Panc1 (cell line): ENCODE data around the gene NDOR1. TPM values are rescaled to one million over a fixed set of nuclear protein-coding genes. Genes with fewer than 3 reads are reported as not detected.

ENCODE experiments used
- ATAC-seq: fragments of 200-7000 bp; cut with Tn5 transposase; 2 replicates; pipeline ENCODE4 v1.9.1; 2020; ENCODE audit warnings: mild to moderate bottlenecking, moderate library complexity
- BruUV-seq: library from RNA; stranded (reverse); fragments of 400-500 nt; replicated peaks from 2 replicates; lab custom pipeline; 2021; lab: Mats Ljungman, UMichigan
- CTCF ChIA-PET: fragments of 300-600 bp; sonication (Branson Sonifier 250); formaldehyde crosslinking; loops from one replicate; lab custom pipeline; 2022; ENCODE audit warnings: antibody characterized with exemption; lab: Charles Lee
- POLR2A ChIA-PET: fragments of 300-600 bp; sonication (Branson Sonifier 250); formaldehyde crosslinking; loops from one replicate; lab custom pipeline; 2022; ENCODE audit warnings: antibody characterized with exemption; lab: Charles Lee
- DNase-seq: peaks from one replicate; pipeline ENCODE4 v3.0.0-alpha.2; 2010; ENCODE audit warnings: low read depth, low spot score
- H3K27ac ChIP-seq: 2 replicates; pipeline ENCODE4 v1.5.1; 2011; ENCODE audit warnings: mild to moderate bottlenecking, low read length, inconsistent platforms
- H3K27me3 ChIP-seq: fragments of 200-500 bp; sonication (Bioruptor generic); 2 replicates; pipeline ENCODE4 v1.6.0; 2014; ENCODE audit warnings: low read length, inconsistent platforms; ENCODE audit not compliant: control insufficient read depth, insufficient read depth
- H3K36me3 ChIP-seq: fragments of 200-500 bp; sonication (Bioruptor generic); 2 replicates; pipeline ENCODE4 v1.5.1; 2014; ENCODE audit warnings: inconsistent platforms, mild to moderate bottlenecking, low read length, moderate library complexity; ENCODE audit not compliant: control insufficient read depth, insufficient read depth
- H3K4me1 ChIP-seq: 2 replicates; pipeline ENCODE4 v1.5.1; 2011; ENCODE audit warnings: inconsistent platforms, mild to moderate bottlenecking, low read length, moderate library complexity; ENCODE audit not compliant: control insufficient read depth, insufficient read depth
- H3K4me3 ChIP-seq, 2 experiments: 2 replicates each; pipeline ENCODE4 v1.5.1; 2011 to 2012; ENCODE audit warnings: low read depth in 2 of 2, low read length in 2 of 2, mild to moderate bottlenecking in 2 of 2, inconsistent platforms in 1 of 2, moderate library complexity in 1 of 2
- H3K9me3 ChIP-seq: fragments of 200-500 bp; sonication (Bioruptor generic); 2 replicates; pipeline ENCODE4 v1.5.1; 2014; ENCODE audit warnings: low read depth, mild to moderate bottlenecking, inconsistent platforms, low read length, moderate library complexity; ENCODE audit not compliant: control insufficient read depth, insufficient read depth
- POLR2AphosphoS5 ChIP-seq: IDR thresholded peaks from 2 replicates; pipeline ENCODE4 v1.6.1; 2012; ENCODE audit warnings: mild to moderate bottlenecking, low read depth, low read length, moderate library complexity
- SIN3A ChIP-seq: IDR thresholded peaks from 2 replicates; pipeline ENCODE4 v1.6.1; 2012; ENCODE audit warnings: low read depth, mild to moderate bottlenecking, low read length, moderate library complexity, borderline replicate concordance; ENCODE audit not compliant: insufficient read depth
- TCF7L2 ChIP-seq: IDR thresholded peaks from 2 replicates; pipeline ENCODE4 v1.6.1; 2011; ENCODE audit warnings: mild to moderate bottlenecking, low read depth, low read length, inconsistent platforms
- in situ Hi-C: cut with HindIII; loops from 2 replicates; pipeline ENCODE4 v1.10.0; 2016; ENCODE audit warnings: low sequenced_read_pairs, low pct_unique_long_range_greater_than_20kb
- intact Hi-C: fragments of 100-400 bp; cut with micrococcal nuclease; formaldehyde crosslinking; loops from one replicate; pipeline ENCODE4 v1.10.0; 2022; ENCODE audit not compliant: unreplicated experiment
- total RNA-seq: library from RNA; stranded (reverse); gene quantifications from one replicate; pipeline ENCODE4 v1.2.1, GENCODE V29; 2021; ENCODE audit not compliant: unreplicated experiment
- TF ChIP-seq, protein P1 (sequence below): fragments of 450-650 bp; IDR thresholded peaks from 2 replicates; pipeline ENCODE4 v1.5.1; 2017; ENCODE audit warnings: mild to moderate bottlenecking
- TF ChIP-seq, protein P2 (sequence below), 2 experiments: IDR thresholded peaks; 2 replicates each; pipeline ENCODE4 v1.6.1; 2011 to 2012; ENCODE audit warnings: low read depth in 2 of 2, control low read depth in 1 of 2, low read length in 1 of 2, mild to moderate bottlenecking in 1 of 2, moderate library complexity in 1 of 2; ENCODE audit not compliant: insufficient read depth in 1 of 2

Gene NDOR1
- total RNA-seq, 1 experiment from 2014 or later: 15.6 TPM

DNA sequence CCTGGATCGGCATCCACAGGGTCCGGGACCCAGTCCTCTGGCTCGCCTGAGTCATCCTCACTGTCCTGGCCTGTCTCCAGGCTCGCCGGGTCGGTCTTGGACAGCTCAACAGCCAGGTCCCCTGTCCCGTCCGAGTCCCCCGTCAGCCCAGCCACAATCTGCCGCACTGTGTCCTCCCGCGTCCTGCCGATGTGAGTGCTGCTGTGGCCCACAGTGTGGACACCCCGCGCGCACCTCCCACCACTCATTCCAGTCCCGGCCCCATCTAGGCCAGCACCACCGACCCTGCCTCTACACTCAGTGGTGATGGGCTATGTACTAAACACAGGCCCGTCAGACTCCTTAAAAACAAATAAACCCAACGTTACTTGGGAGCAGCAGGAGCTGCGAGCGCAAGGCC, 23.8 kb upstream of the NDOR1 start:
- TF ChIP-seq SIN3A: no peak
- TF ChIP-seq, protein P1, sequence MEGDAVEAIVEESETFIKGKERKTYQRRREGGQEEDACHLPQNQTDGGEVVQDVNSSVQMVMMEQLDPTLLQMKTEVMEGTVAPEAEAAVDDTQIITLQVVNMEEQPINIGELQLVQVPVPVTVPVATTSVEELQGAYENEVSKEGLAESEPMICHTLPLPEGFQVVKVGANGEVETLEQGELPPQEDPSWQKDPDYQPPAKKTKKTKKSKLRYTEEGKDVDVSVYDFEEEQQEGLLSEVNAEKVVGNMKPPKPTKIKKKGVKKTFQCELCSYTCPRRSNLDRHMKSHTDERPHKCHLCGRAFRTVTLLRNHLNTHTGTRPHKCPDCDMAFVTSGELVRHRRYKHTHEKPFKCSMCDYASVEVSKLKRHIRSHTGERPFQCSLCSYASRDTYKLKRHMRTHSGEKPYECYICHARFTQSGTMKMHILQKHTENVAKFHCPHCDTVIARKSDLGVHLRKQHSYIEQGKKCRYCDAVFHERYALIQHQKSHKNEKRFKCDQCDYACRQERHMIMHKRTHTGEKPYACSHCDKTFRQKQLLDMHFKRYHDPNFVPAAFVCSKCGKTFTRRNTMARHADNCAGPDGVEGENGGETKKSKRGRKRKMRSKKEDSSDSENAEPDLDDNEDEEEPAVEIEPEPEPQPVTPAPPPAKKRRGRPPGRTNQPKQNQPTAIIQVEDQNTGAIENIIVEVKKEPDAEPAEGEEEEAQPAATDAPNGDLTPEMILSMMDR: no peak
- no peak for TF ChIP-seq POLR2AphosphoS5
- TF ChIP-seq TCF7L2: no peak
- ChIA-PET CTCF (interaction anchor here (0.8 kb wide), 1 partner anchor 14 kb away, joined by 4 read pairs; no protein-coding TSS in a partner anchor), POLR2A (no interaction called here)
- no peaks in the 10 kb centered on the region for H3K36me3 ChIP-seq
- peaks cover 3% of the 10 kb centered on the region for H3K4me1 ChIP-seq
- BruUV-seq: no TSS peak
- intact Hi-C loops: no loop called here
- DNase-seq (no peak), ATAC-seq (no peak)
- H3K9me3 ChIP-seq: no peaks in the 10 kb centered on the region
- no peak overlapping the region for H3K27ac ChIP-seq
- H3K4me3 ChIP-seq: no peak overlapping the region
- in situ Hi-C loops: no loop called here
- H3K27me3 ChIP-seq: no peaks in the 10 kb centered on the region

- no peaks in the 10 kb centered on the region for H3K9me3 ChIP-seq
- in situ Hi-C loops: no loop called here
- ChIA-PET CTCF (no interaction called here), POLR2A (no interaction called here)
- ATAC-seq (no peak), DNase-seq (no peak)
- H3K27me3 ChIP-seq: no peaks in the 10 kb centered on the region
- no peak overlapping the region for H3K4me3 ChIP-seq
- BruUV-seq: no TSS peak
- TF ChIP-seq, protein P1: no peak
- H3K4me1 ChIP-seq: peaks cover 11% of the 10 kb centered on the region
- H3K27ac ChIP-seq: no peak overlapping the region
- intact Hi-C loops: no loop called here
- no peaks in the 10 kb centered on the region; the same call in 1 of the 2 replicates for H3K36me3 ChIP-seq
These were observed 22.7 kb upstream of the NDOR1 start for GRCh38 chr9:137182836-137183235.

DNA sequence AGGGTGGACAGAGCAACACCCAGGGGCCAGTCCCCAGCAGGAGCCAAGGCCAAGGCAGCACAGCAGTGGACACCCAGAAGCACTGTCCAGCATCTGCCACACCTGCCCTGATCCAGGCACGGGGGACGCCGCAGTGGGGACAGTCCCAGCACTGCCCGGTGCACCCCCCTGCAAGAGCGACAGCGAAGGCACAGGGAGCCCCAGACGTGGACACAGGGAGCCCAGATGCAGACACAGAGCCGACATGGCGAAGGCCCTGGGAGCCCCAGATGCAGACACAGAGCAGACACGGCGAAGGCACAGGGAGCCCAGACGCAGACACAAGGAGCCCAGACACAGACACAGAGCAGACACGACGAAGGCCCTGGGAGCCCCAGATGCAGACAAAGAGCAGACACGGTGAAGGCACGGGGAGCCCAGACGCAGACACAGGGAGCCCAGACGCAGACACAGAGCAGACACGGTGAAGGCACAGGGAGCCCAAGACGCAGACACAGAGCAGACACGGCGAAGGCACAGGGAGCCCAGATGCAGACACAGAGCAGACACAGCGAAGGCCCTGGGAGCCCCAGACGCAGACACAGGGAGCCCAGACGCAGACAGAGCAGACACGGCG, 21.4 kb upstream of the NDOR1 start:
- ChIA-PET POLR2A (no interaction called here), CTCF (no interaction called here)
- Histone ChIP-seq H3K27ac (no peak overlapping the region), H3K9me3 (no peaks in the 10 kb centered on the region), H3K4me3 (no peak overlapping the region), H3K4me1 (peaks cover 11% of the 10 kb centered on the region), H3K36me3 (no peaks in the 10 kb centered on the region; the same call in 1 of the 2 replicates), H3K27me3 (no peaks in the 10 kb centered on the region)
- no TSS peak for BruUV-seq
- DNase-seq: no peak
- no peak for ATAC-seq
- TF ChIP-seq TCF7L2 (no peak), POLR2AphosphoS5 (no peak), SIN3A (no peak)
- TF ChIP-seq, protein P1: no peak
- TF ChIP-seq, protein P2, sequence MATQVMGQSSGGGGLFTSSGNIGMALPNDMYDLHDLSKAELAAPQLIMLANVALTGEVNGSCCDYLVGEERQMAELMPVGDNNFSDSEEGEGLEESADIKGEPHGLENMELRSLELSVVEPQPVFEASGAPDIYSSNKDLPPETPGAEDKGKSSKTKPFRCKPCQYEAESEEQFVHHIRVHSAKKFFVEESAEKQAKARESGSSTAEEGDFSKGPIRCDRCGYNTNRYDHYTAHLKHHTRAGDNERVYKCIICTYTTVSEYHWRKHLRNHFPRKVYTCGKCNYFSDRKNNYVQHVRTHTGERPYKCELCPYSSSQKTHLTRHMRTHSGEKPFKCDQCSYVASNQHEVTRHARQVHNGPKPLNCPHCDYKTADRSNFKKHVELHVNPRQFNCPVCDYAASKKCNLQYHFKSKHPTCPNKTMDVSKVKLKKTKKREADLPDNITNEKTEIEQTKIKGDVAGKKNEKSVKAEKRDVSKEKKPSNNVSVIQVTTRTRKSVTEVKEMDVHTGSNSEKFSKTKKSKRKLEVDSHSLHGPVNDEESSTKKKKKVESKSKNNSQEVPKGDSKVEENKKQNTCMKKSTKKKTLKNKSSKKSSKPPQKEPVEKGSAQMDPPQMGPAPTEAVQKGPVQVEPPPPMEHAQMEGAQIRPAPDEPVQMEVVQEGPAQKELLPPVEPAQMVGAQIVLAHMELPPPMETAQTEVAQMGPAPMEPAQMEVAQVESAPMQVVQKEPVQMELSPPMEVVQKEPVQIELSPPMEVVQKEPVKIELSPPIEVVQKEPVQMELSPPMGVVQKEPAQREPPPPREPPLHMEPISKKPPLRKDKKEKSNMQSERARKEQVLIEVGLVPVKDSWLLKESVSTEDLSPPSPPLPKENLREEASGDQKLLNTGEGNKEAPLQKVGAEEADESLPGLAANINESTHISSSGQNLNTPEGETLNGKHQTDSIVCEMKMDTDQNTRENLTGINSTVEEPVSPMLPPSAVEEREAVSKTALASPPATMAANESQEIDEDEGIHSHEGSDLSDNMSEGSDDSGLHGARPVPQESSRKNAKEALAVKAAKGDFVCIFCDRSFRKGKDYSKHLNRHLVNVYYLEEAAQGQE (IDR thresholded peaks at IDR 0.05; ENCODE audit: insufficient read depth in 1 of 2, low read depth in 2 of 2, low read length in 1 of 2): no peak
- intact Hi-C loops: no loop called here
- in situ Hi-C loops: no loop called here
